Gastroesophageal sphincter (tissue), 4 donors: ENCODE measurements around the gene KCTD12. TPM values are rescaled to one million over a fixed set of nuclear protein-coding genes. Genes with fewer than 3 reads are reported as not detected.

ENCODE experiments used
- ATAC-seq: fragments of 150-250 bp; one replicate; pipeline ENCODE4 v1.9.1; 2016; ENCODE audit warnings: mild to moderate bottlenecking, moderate library complexity
- H3K27ac ChIP-seq, 4 donors: fragments of 200-600 bp; sonication (generic) in 3 of 4; 1 replicate in 3 of 4; 2 replicates in 1 of 4; pipeline ENCODE4 v1.5.1; 2016 to 2019
- H3K27me3 ChIP-seq: fragments of 200-600 bp; sonication (generic); one replicate; pipeline ENCODE4 v1.5.1; 2019
- H3K36me3 ChIP-seq, 2 donors: fragments of 200-600 bp; sonication (generic); one replicate each; pipeline ENCODE4 v1.5.1; 2019; ENCODE audit warnings: control low read depth in 1 of 2
- H3K4me1 ChIP-seq, 3 donors: fragments of 200-600 bp; sonication (generic); 1 replicate in 2 of 3; 2 replicates in 1 of 3; pipeline ENCODE4 v1.5.1; 2016 to 2019; ENCODE audit warnings: control low read depth in 2 of 3
- H3K4me3 ChIP-seq, 2 donors: fragments of 200-600 bp; sonication (generic); one replicate each; pipeline ENCODE4 v1.5.1; 2019; ENCODE audit warnings: mild to moderate bottlenecking in 1 of 2, moderate library complexity in 1 of 2
- H3K9me3 ChIP-seq, 3 donors: fragments of 200-600 bp; sonication (generic); one replicate each; pipeline ENCODE4 v1.5.1; 2017 to 2019; ENCODE audit warnings: control low read depth in 2 of 3
- EP300 ChIP-seq: sonication (generic); formaldehyde crosslinking; IDR thresholded peaks from one replicate; pipeline ENCODE4 v1.6.1; 2017; ENCODE audit warnings: antibody characterized with exemption, mild to moderate bottlenecking
- POLR2A ChIP-seq, 2 donors: fragments of 450-650 bp; IDR thresholded peaks; one replicate each; pipeline ENCODE4 v1.6.1; 2017; ENCODE audit warnings: antibody characterized with exemption in 2 of 2, mild to moderate bottlenecking in 2 of 2, moderate library complexity in 1 of 2
- POLR2AphosphoS5 ChIP-seq: sonication (generic); formaldehyde crosslinking; IDR thresholded peaks from one replicate; pipeline ENCODE4 v1.6.1; 2017; ENCODE audit warnings: antibody characterized with exemption
- WGBS, 2 donors: methylation state at CpG; one replicate each; pipeline ENCODE4 v1.1.5; 2018; ENCODE audit warnings: low coverage in 1 of 2; 5-methylcytosine and 5-hydroxymethylcytosine counted together
- total RNA-seq, 4 donors: library from RNA; depleted of rRNA; stranded (reverse); fragments of >200 nt; gene quantifications; one replicate each; pipeline ENCODE4 v1.1.0, GENCODE V29; 2016
- TF ChIP-seq, protein P1 (sequence below), 4 experiments: fragments of 200-600 bp in 2 of 4; fragments of 450-650 bp in 2 of 4; sonication (generic) in 1 of 4; IDR thresholded peaks; one replicate each; pipeline ENCODE4 v1.5.1; 2017 to 2019; ENCODE audit warnings: antibody characterized with exemption in 4 of 4, mild to moderate bottlenecking in 2 of 4, moderate library complexity in 2 of 4

Gene KCTD12
- total RNA-seq, 4 donors from 2014 or later = 88.9 to 192 (median 128) TPM

DNA sequence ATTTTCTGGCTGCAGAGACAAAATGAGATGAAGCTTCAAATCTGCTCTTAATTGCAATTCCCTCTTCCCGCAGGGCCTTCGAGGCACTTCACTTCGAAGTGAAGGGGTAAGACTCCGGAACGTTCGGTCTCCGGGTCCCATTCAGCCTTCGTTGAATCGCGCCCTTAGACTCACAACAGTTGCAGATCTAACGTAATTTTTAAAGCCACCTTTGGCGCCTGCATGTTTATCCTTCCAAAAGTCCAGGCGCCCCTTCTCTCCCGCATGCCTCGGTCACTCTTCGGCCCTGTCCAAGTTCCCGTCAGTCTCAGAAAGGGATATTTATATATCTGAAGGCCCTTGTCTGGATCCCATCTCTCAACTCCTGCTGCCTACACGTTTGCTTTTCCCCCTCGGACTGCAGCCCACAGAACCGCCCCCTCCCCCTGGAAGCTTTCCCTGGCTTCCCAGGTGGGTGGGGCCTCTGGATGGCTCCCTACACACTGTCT, 915 bp upstream of the KCTD12 start:
- peak overlapping the region; percentile 57 to 95 for H3K4me3 ChIP-seq
- peaks cover 0 to 43% (median 0%) of the 10 kb centered on the region in 3 donors for H3K4me1 ChIP-seq
- ATAC-seq = no peak
- peak overlapping the region; percentile 7 to 95 (median 92) for H3K27ac ChIP-seq
- no peaks in the 10 kb centered on the region for H3K27me3 ChIP-seq
- no peak for TF ChIP-seq EP300
- no peak for TF ChIP-seq POLR2A (IDR thresholded peaks at IDR 0.05)
- no peak for TF ChIP-seq POLR2AphosphoS5
- TF ChIP-seq, protein P1, sequence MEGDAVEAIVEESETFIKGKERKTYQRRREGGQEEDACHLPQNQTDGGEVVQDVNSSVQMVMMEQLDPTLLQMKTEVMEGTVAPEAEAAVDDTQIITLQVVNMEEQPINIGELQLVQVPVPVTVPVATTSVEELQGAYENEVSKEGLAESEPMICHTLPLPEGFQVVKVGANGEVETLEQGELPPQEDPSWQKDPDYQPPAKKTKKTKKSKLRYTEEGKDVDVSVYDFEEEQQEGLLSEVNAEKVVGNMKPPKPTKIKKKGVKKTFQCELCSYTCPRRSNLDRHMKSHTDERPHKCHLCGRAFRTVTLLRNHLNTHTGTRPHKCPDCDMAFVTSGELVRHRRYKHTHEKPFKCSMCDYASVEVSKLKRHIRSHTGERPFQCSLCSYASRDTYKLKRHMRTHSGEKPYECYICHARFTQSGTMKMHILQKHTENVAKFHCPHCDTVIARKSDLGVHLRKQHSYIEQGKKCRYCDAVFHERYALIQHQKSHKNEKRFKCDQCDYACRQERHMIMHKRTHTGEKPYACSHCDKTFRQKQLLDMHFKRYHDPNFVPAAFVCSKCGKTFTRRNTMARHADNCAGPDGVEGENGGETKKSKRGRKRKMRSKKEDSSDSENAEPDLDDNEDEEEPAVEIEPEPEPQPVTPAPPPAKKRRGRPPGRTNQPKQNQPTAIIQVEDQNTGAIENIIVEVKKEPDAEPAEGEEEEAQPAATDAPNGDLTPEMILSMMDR (IDR thresholded peaks at IDR 0.05) = no peak
- no peaks in the 10 kb centered on the region for H3K9me3 ChIP-seq
- no peaks in the 10 kb centered on the region for H3K36me3 ChIP-seq
- WGBS, 2 donors = 9 to 11% methylated on average over 18 to 19 of the region's 20 CpGs

DNA sequence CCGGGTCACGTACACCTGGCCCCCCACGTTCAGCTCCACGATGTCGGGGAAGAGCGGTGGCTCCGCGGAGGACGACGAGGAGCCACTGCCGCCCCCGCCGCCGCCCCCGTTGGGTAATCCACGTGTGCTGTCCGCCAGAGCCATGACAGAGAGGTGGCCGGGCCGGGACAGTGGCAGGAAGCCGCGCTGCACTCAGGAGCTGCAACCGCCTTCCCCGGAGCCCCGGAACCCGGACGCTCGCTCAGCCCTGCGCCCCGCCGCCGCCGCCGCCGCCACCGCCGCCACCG, 257 bp downstream of the KCTD12 start:
- ATAC-seq = no peak
- no peak for TF ChIP-seq POLR2AphosphoS5
- TF ChIP-seq, protein P1 (IDR thresholded peaks at IDR 0.05) = no peak
- no peak for TF ChIP-seq POLR2A (IDR thresholded peaks at IDR 0.05)
- TF ChIP-seq EP300 = no peak
- H3K36me3 ChIP-seq = no peaks in the 10 kb centered on the region
- H3K27ac ChIP-seq = peak overlapping the region; percentile 45 to 95 (median 92)
- no CpG with 5 or more reads among the region's 37 CpGs for WGBS, 2 donors
- no peaks in the 10 kb centered on the region for H3K27me3 ChIP-seq
- no peaks in the 10 kb centered on the region for H3K9me3 ChIP-seq
- H3K4me3 ChIP-seq = peak overlapping the region; percentile 57 to 95
- H3K4me1 ChIP-seq = peaks cover 0 to 54% (median 0%) of the 10 kb centered on the region in 3 donors

DNA sequence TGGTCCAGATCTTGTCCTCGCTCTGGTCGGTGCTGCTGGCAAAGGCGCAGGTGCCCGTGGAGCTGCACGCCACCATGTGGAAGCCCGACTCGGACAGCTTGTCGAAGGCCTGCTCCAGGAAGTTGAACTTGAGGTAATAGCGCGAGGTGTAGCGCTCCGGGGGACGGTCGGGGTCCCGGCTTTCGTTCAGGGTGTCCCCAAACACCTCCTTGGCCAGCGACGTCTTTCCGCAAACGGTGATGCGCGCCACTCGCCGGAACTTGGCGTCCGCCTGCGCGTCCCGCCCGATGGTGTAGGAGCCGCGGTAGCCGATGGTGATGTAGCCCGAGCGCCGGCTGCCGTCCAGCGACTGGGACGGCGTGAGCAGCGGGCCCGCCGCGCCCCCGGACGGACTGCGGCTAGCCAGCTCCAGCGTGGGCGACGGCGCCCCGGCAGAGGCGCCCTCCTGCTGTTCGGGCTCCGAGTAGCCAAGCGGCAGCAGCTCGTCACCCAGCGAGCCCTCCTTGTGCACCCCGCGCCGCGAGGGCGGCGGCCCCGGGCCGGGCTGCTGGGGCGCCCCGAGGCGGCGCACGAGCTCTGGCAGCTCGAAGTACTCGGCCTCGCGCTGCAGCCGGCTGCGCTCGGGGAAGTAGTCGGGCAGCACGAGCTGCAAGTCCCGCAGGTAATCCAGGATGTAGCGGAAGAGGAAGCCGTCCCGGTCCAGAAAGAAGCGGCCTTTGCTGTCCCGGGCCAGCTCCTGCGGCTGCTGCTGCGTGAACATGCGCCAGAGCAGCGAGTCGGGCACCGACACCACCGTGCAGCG, 801 bp downstream of the KCTD12 start:
- TF ChIP-seq POLR2AphosphoS5 (no peak), POLR2A (IDR thresholded peaks at IDR 0.05) (peak in 1 of 2 donors; percentile 21)
- TF ChIP-seq, protein P1 (IDR thresholded peaks at IDR 0.05) = peak in 3 of 4 experiments; percentile 36 to 63 (median 41)
- ATAC-seq = peak; percentile 30
- H3K4me3 ChIP-seq = peak overlapping the region; percentile 57 to 95
- H3K9me3 ChIP-seq = no peaks in the 10 kb centered on the region
- no peaks in the 10 kb centered on the region for H3K36me3 ChIP-seq
- peak overlapping the region; percentile 45 to 95 (median 92) for H3K27ac ChIP-seq
- 3% methylated on average over 7 of the region's 94 CpGs; no CpG with 5 or more reads in 1 of the 2 donors for WGBS, 2 donors
- peaks cover 0 to 59% (median 0%) of the 10 kb centered on the region in 3 donors for H3K4me1 ChIP-seq
- H3K27me3 ChIP-seq = no peaks in the 10 kb centered on the region

DNA sequence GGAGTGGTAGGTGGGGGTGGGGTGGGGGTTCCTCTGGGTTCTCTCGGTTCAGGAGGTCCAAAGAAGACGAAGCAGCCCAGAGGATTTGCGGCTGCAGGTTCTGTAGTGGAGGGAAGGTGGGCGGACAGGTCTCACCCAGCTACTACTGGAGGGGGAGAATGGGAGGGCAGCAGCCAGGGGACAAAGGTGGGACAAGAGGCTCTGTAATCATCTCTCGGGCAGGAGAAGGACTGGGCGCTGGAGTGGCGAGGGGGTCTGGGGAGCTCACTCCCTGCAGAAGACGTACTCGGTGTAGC, 1.4 kb downstream of the KCTD12 start:
- no peak for ATAC-seq
- TF ChIP-seq POLR2A (IDR thresholded peaks at IDR 0.05) (no peak), POLR2AphosphoS5 (no peak), EP300 (no peak)
- TF ChIP-seq, protein P1 (IDR thresholded peaks at IDR 0.05) = no peak
- Histone ChIP-seq H3K27me3 (no peaks in the 10 kb centered on the region), H3K9me3 (no peaks in the 10 kb centered on the region), H3K27ac (peak overlapping the region; percentile 45 to 95 (median 92)), H3K36me3 (no peaks in the 10 kb centered on the region), H3K4me1 (peaks cover 0 to 65% (median 0%) of the 10 kb centered on the region in 3 donors), H3K4me3 (peak overlapping the region; percentile 57 to 95)
- WGBS, 2 donors = 0 to 4% methylated on average over 4 to 8 of the region's 9 CpGs
